BLaER1 treated with 17β-estradiol and CSF1 and Interleukin-3, amounts not matched to agents 10 nM and 100 nM (cell line): ENCODE results near the gene GFER.
"Not testable (repeated sequence)": the region's sequence is repeated elsewhere in the genome, so short reads cannot be mapped to it uniquely, and the experiment has no call there.

Experiments used
- H3K27ac ChIP-seq, 11 experiments: shearing (Covaris generic); formaldehyde crosslinking; 2 replicates each; pipeline ENCODE4 v1.8.1; 2022
- H3K27me3 ChIP-seq, 11 experiments: shearing (Covaris generic); formaldehyde crosslinking; 2 replicates each; pipeline ENCODE4 v1.8.1; 2022
- H3K36me3 ChIP-seq, 11 experiments: shearing (Covaris generic); formaldehyde crosslinking; 2 replicates each; pipeline ENCODE4 v1.8.1; 2022
- H3K4me1 ChIP-seq, 10 experiments: shearing (Covaris generic); formaldehyde crosslinking; 2 replicates each; pipeline ENCODE4 v1.8.1; 2022
- H3K4me2 ChIP-seq, 11 experiments: shearing (Covaris generic); formaldehyde crosslinking; 2 replicates each; pipeline ENCODE4 v1.8.1; 2022
- H3K4me3 ChIP-seq, 10 experiments: shearing (Covaris generic); formaldehyde crosslinking; 2 replicates each; pipeline ENCODE4 v1.8.1; 2022
- H3K9ac ChIP-seq, 11 experiments: shearing (Covaris generic); formaldehyde crosslinking; 2 replicates each; pipeline ENCODE4 v1.8.1; 2022
- H3K9me3 ChIP-seq, 11 experiments: shearing (Covaris generic); formaldehyde crosslinking; replicated peaks in 1 of 11; 2 replicates each; pipeline ENCODE4 v1.8.1; 2022
- H4K20me1 ChIP-seq, 11 experiments: shearing (Covaris generic); formaldehyde crosslinking; 2 replicates each; pipeline ENCODE4 v1.8.1; 2022
- Cebpa-rat ChIP-seq, 11 experiments: shearing (Covaris generic); IDR thresholded peaks; 2 replicates each; pipeline ENCODE4 v1.8.1; 2022

The GFER gene

DNA sequence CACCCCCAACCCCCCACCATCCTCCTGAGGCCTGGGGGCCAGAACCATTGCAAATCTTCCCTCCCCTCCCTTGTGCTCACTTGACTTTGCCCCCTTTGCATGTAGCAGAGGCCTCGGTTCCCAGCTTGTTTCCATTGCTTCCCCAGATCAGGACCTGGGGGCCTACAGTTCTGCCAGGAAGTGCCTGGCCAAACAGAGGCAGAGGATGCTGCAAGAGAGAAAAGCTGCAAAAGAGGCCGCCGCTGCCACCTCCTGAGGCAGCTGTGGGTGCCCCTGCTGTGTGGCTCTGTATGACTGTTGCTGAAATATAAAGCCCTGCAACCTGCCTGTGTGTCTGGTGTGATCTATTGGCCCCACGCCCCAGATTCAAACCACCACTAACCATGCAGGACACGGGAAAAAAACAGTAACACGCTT is 22.3 kb upstream of the GFER start:
- Histone ChIP-seq H3K4me2 (peak overlapping the region; percentile 55 to 97 (median 96); a peak in 21 of 22 replicates), H3K9me3 (no peaks in the 10 kb centered on the region; a peak in 1 of 22 replicates)

DNA sequence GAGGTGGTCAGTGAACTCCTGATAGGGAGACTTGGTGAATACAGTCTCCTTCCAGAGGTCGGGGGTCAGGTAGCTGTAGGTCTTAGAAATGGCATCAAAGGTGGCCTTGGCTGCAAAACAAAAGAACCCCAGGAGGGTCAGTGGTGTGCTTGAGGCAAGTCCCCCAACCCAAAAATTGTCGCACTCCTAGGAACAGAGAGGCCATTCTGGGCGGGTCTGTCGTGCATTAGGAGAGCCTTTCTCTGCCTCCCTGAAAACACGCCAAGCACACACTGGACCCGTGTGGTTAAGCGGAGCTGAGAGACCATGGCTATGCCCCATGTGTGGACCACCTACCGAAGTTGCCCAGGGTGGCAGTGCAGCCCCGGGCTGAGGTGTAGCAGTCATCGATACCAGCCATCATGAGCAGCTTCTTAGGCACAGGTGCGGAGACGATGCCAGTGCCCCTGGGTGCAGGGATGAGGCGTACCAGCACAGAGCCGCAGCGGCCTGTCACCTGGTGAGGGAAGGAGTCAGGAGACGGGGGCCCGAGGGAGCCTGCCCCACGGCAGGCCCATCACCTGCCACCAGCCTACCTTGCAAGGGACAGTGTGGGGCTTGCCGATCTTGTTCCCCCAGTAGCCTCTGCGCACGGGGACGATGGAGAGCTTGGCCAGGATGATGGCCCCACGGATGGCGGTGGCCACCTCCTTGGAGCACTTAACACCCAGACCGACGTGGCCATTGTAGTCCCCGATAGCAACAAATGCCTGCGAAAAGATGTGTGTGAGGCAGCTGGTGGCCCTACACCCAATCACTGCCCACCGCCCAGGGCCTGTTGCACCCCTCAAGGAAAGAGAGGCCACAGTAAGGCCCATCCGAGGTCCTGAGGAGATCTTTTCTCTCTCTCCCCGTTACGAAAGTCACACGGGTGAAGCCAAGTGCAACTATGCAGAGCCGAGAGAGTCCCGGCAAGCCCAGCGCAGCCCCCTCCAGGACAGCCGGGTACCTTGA is 21.5 kb upstream of the GFER start:
- H4K20me1 ChIP-seq: peaks cover 32 to 60% (median 44%) of the 10 kb centered on the region in 11 experiments
- H3K9me3 ChIP-seq, H3K27me3 ChIP-seq: not testable (repeated sequence)
- peak overlapping the region; percentile 93 to 100 (median 97) for H3K9ac ChIP-seq
- peaks cover 21 to 48% (median 32%) of the 10 kb centered on the region in 11 experiments for H3K36me3 ChIP-seq
- H3K4me3 ChIP-seq: peak overlapping the region; percentile 80 to 100 (median 90)
- H3K4me2 ChIP-seq: peak overlapping the region; percentile 79 to 97 (median 96)
- peak overlapping the region in 9 of 11 experiments; percentile 90 to 99 (median 96); a peak in 17 of 22 replicates for H3K27ac ChIP-seq
- H3K4me1 ChIP-seq: peaks cover 47 to 55% (median 52%) of the 10 kb centered on the region in 10 experiments

More for the DNA sequence above, 22.3 kb upstream of the GFER start:
- Histone ChIP-seq H3K36me3 (peaks cover 21 to 42% (median 31%) of the 10 kb centered on the region in 11 experiments), H3K27ac (0 out of 22 replicates have a peak overlapping the region, but pooled peaks of 2 of the 11 experiments have one; percentile 1 to 99), H4K20me1 (peaks cover 32 to 59% (median 44%) of the 10 kb centered on the region in 11 experiments), H3K27me3 (no peaks in the 10 kb centered on the region), H3K9ac (peak overlapping the region in 10 of 11 experiments; percentile 93 to 100 (median 96); a peak in 17 of 22 replicates), H3K4me3 (peak overlapping the region in 8 of 10 experiments; percentile 80 to 100 (median 92); a peak in 16 of 20 replicates), H3K4me1 (peaks cover 47 to 54% (median 51%) of the 10 kb centered on the region in 10 experiments)
- TF ChIP-seq Cebpa-rat (IDR thresholded peaks at IDR 0.05): no peak

DNA sequence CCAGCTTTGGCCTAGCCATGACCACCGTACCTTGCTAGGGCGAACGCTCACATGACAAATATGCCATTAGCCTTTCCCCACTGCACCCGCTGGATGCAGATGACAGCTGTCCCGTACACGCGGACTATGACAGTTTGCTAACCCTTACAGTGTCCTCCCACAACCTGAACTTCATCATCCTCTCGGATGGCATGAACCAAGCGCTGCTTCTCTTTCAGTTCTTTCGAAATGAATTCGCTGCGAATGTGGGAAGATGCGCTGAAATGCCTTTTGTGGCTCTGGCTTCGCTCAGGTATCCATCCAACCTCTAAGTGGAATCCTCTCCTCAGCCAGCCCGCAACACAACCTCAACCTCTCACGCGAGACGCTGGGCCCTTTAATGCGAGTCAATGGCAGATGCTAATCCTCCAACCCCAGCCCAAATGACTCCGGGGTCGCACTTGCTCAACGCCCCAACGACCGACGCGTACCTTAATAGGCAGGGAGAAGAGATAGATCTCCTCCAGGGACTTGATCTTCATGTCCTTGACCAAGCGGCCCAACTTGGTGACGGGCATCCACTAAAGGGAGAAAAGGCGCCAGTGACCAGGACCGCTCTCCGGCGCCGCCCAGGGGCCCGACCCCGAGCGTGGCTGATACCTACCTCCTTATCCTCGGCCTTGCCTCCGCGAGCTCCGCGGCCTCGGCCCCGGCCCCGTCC is 20.0 kb upstream of the GFER start:
- Histone ChIP-seq H3K27ac (peak overlapping the region; percentile 90 to 99 (median 94)), H3K9me3 (no peaks in the 10 kb centered on the region; a peak in 1 of 22 replicates), H3K4me2 (peak overlapping the region; percentile 79 to 97 (median 96)), H3K4me3 (peak overlapping the region; percentile 80 to 100 (median 90)), H3K4me1 (peaks cover 45 to 51% (median 48%) of the 10 kb centered on the region in 10 experiments), H3K27me3 (no peaks in the 10 kb centered on the region), H4K20me1 (peaks cover 32 to 60% (median 44%) of the 10 kb centered on the region in 11 experiments), H3K9ac (peak overlapping the region; percentile 93 to 100 (median 97)), H3K36me3 (peaks cover 21 to 48% (median 32%) of the 10 kb centered on the region in 11 experiments)
- TF ChIP-seq Cebpa-rat (IDR thresholded peaks at IDR 0.05): no peak

DNA sequence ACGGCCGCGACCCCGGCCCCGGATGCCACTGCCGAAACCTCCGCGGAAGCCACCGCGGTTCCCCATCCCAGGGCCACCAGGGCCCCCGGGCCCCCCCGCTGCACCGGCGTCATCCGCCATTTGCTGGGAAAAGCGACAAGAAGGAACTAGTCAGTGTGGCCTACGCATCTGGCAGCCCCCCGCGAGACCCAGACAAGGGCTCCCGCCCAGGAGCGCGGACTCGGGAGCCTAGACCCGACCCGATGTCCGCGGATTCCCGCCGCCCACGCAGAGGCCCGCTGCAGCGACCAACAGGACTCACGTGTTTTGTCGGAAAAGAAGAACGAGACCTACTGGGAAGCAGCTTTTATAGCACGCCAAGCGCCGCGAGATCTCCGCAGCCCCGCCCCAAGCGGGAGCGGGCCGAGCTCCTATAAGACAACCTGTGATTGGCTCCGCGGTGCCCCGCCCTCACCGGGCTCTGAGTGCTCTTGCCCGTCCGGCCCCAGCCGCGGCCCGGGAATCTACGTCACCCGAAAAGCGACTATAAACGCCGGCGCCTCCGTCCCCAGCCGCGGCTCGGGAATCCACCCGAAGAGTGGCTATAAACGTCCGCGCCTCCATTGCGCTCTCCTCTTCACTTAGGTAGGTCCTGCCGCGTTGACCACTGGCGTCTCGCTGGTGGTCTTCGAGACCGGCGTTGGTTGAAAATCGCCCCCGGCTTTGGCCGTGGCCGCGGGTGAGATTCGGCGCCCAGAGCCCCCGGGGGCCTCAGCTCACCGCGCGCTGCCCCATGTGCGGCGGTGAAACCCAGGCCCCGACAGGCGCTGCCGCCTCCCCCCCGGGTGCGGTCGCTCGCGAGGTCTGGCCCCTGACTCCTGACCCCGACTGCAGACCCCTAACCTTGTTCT is 19.2 kb upstream of the GFER start, which contains the start of gene RPS2:
RPS2 (minus strand) TSS at position 321 of the 890 bp plus-strand sequence; CDS start at position 120, 201 bp downstream.
- Histone ChIP-seq H3K36me3 (peaks cover 21 to 48% (median 32%) of the 10 kb centered on the region in 11 experiments), H3K4me1 (peaks cover 43 to 50% (median 47%) of the 10 kb centered on the region in 10 experiments), H3K4me3 (peak within 1 kb of the TSS; percentile 80 to 100 (median 90)), H3K9me3 (no peaks in the 10 kb centered on the region; a peak in 1 of 22 replicates), H4K20me1 (peaks cover 32 to 60% (median 44%) of the 10 kb centered on the region in 11 experiments), H3K27me3 (no peaks in the 10 kb centered on the region), H3K27ac (peak within 1 kb of the TSS; percentile 90 to 99 (median 94)), H3K9ac (peak within 1 kb of the TSS; percentile 93 to 100 (median 97)), H3K4me2 (peak within 1 kb of the TSS; percentile 91 to 99 (median 97))
- TF ChIP-seq Cebpa-rat (IDR thresholded peaks at IDR 0.05): no peak

DNA sequence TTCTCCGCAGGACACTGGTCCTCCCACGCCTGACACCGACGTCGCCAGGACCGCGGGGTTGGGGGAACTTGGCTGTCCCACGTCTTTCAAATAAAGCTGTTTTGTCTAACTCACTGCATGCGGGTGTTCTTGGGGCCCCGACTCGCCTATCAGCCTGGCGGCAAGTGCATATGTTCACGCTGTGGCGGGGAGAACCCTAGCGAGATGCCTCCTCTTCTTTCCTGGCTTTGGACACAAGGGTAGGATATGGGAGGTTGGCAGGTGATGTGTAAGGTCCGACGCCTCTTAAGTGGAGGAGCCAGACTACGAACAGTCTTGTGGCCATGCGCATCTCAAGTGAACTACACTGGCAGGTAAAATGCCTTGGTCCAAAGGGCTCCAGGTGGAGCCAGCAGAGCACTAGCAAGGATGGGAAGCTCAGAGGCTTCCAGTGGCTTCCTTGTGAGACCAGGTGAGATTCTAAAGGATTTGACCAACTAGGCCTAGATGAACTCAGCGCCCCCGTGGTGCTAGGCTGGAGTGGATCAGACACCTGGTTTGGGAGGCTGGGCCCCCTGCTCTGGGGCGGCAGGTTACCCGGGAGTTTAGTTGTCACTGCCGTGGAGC is 18.5 kb upstream of the GFER start:
- peak overlapping the region; percentile 90 to 99 (median 95) for H3K4me2 ChIP-seq
- H3K9ac ChIP-seq: peak overlapping the region; percentile 93 to 100 (median 97)
- peaks cover 21 to 48% (median 32%) of the 10 kb centered on the region in 11 experiments for H3K36me3 ChIP-seq
- no peaks in the 10 kb centered on the region for H3K27me3 ChIP-seq
- peaks cover 32 to 54% (median 40%) of the 10 kb centered on the region in 11 experiments for H4K20me1 ChIP-seq
- H3K4me3 ChIP-seq: peak overlapping the region; percentile 80 to 100 (median 90)
- H3K9me3 ChIP-seq: no peaks in the 10 kb centered on the region; a peak in 1 of 22 replicates
- peak overlapping the region; percentile 90 to 99 (median 94) for H3K27ac ChIP-seq
- no peak for TF ChIP-seq Cebpa-rat (IDR thresholded peaks at IDR 0.05)
- peaks cover 42 to 51% (median 46%) of the 10 kb centered on the region in 10 experiments for H3K4me1 ChIP-seq

DNA sequence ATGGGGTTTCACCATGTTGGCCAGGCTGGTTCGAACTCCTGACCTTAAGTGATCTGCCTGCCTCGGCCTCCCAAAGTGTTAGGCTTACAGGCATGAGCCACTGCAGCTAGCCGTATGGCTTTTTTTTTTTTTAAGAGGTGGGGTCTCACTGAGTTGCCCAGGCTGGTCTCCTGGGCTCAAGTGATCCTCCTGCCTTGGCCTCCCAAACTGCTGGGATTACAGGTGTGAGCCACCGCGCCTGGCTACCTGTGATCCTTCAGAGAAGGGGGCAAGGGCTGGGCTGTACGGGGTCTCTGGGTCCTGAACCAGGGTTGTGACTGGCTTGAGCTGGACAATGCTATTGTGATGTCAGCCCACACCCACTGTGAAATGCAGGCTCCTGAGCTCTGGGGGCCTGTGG is 17.5 kb upstream of the GFER start, which contains the start of gene RNF151:
RNF151 (plus strand) TSS at position 397 of the 400 bp plus-strand sequence. CDS start 26 bp downstream, outside the sequence.
- no peaks in the 10 kb centered on the region for H3K27me3 ChIP-seq
- no peaks in the 10 kb centered on the region; a peak in 1 of 22 replicates for H3K9me3 ChIP-seq
- peak within 1 kb of the TSS; percentile 90 to 99 (median 94); a peak in 21 of 22 replicates for H3K27ac ChIP-seq
- peak within 1 kb of the TSS; percentile 93 to 100 (median 97) for H3K9ac ChIP-seq
- H4K20me1 ChIP-seq: peaks cover 27 to 44% (median 30%) of the 10 kb centered on the region in 11 experiments
- H3K36me3 ChIP-seq: peaks cover 17 to 45% (median 31%) of the 10 kb centered on the region in 11 experiments
- no peak for TF ChIP-seq Cebpa-rat (IDR thresholded peaks at IDR 0.05)
- H3K4me2 ChIP-seq: peak within 1 kb of the TSS; percentile 90 to 99 (median 95)
- H3K4me1 ChIP-seq: peaks cover 44 to 50% (median 46%) of the 10 kb centered on the region in 10 experiments
- peak within 1 kb of the TSS; percentile 80 to 100 (median 90) for H3K4me3 ChIP-seq
